HepG2 (cell line): ENCODE results near the gene NFIC. TPM values are rescaled to one million over a fixed set of nuclear protein-coding genes. Genes with fewer than 3 reads are reported as not detected.
"Not testable (repeated sequence)": the region's sequence is repeated elsewhere in the genome, so short reads cannot be mapped to it uniquely, and the experiment has no call there.

Source experiments
- ATAC-seq: fragments of 200-7000 bp; cut with Tn5 transposase; 3 replicates; pipeline ENCODE4 v1.9.1; 2020; ENCODE audit warnings: mild to moderate bottlenecking, moderate library complexity
- BruUV-seq: library from RNA; stranded (reverse); fragments of 400-500 nt; replicated peaks from 2 replicates; lab custom pipeline; 2021; lab: Mats Ljungman, UMichigan
- CTCF ChIA-PET: fragments of 300-600 bp; formaldehyde crosslinking; extraction: SDS; loops from one replicate; lab custom pipeline; 2021; ENCODE audit warnings: low total read pairs, inconsistent platforms, low intra/inter-chr PET ratio; lab: Yijun Ruan, JAX
- POLR2A ChIA-PET: fragments of 350-600 bp; sonication (Branson Sonifier 250); formaldehyde crosslinking; loops from one replicate; lab custom pipeline; 2020; ENCODE audit warnings: antibody characterized with exemption, inconsistent platforms; lab: Yijun Ruan, JAX
- DNase-seq: peaks from one replicate; pipeline ENCODE4 v3.0.0-alpha.2; 2015; ENCODE audit warnings: low spot score
- FAIRE-seq: peaks from 3 replicates; lab custom pipeline; 2011; peaks lifted over from hg19 to GRCh38; lab: Jason Lieb, UNC
- H2AFZ ChIP-seq: one replicate; pipeline ENCODE4 v1.6.1; 2011; ENCODE audit warnings: low read length, inconsistent platforms
- H3K27ac ChIP-seq: fragments of 300-600 bp; 3 replicates; pipeline ENCODE4 v1.8.0; 2011; ENCODE audit warnings: mixed run types, mild to moderate bottlenecking, mixed read lengths, low read length, inconsistent platforms; ENCODE audit not compliant: insufficient read depth; ENCODE audit errors: extremely low read length
- H3K27me3 ChIP-seq, 2 experiments: fragments of 200-600 bp in 1 of 2; 2 replicates in 1 of 2; 3 replicates in 1 of 2; pipeline versions ENCODE4 v1.6.0 to v1.8.0; 2011; ENCODE audit warnings: low read length in 2 of 2, mild to moderate bottlenecking in 2 of 2, moderate library complexity in 2 of 2, inconsistent platforms in 1 of 2; ENCODE audit not compliant: insufficient read depth in 2 of 2, control insufficient read depth in 1 of 2
- H3K36me3 ChIP-seq, 2 experiments: fragments of 200-600 bp in 1 of 2; replicated peaks in 1 of 2; 2 replicates in 1 of 2; 3 replicates in 1 of 2; pipeline versions ENCODE4 v1.5.1 to v1.8.0; 2011; ENCODE audit warnings: low read length in 2 of 2, inconsistent platforms in 1 of 2; ENCODE audit not compliant: insufficient read depth in 2 of 2, control insufficient read depth in 1 of 2
- H3K4me1 ChIP-seq: 2 replicates; pipeline ENCODE4 v1.5.1; 2012; ENCODE audit warnings: low read length, inconsistent platforms; ENCODE audit not compliant: insufficient read depth
- H3K4me2 ChIP-seq: 2 replicates; pipeline ENCODE4 v1.6.0; 2011; ENCODE audit warnings: low read depth, low read length, inconsistent platforms
- H3K4me3 ChIP-seq, 3 experiments: fragments of 200-600 bp in 1 of 3; sonication (generic), shearing (Covaris generic) in 1 of 3; replicated peaks in 1 of 3; 2 replicates each; pipeline ENCODE4 v1.5.1; 2011 to 2016; ENCODE audit warnings: low read length in 3 of 3, inconsistent platforms in 2 of 3, low read depth in 2 of 3, mild to moderate bottlenecking in 2 of 3, control low read depth in 1 of 3, mixed read lengths in 1 of 3; ENCODE audit not compliant: insufficient read depth in 1 of 3
- H3K79me2 ChIP-seq: one replicate; pipeline ENCODE4 v1.6.1; 2011; ENCODE audit warnings: low read length, inconsistent platforms; ENCODE audit not compliant: insufficient read depth
- H3K9ac ChIP-seq: 2 replicates; pipeline ENCODE4 v1.6.0; 2011; ENCODE audit warnings: mild to moderate bottlenecking, low read depth, low read length, inconsistent platforms; ENCODE audit not compliant: insufficient read depth
- H3K9me3 ChIP-seq: 2 replicates; pipeline ENCODE4 v1.5.1; 2012; ENCODE audit warnings: mild to moderate bottlenecking, low read length
- H4K20me1 ChIP-seq: 2 replicates; pipeline ENCODE4 v1.6.0; 2011; ENCODE audit warnings: inconsistent platforms, mild to moderate bottlenecking, low read length, moderate library complexity; ENCODE audit not compliant: insufficient read depth
- ATF7 ChIP-seq, 2 experiments: fragments of 450-650 bp in 1 of 2; sonication (generic) in 1 of 2; formaldehyde crosslinking in 1 of 2; IDR thresholded peaks; 2 replicates each; pipeline versions ENCODE4 v1.4.0 to v1.6.1; 2016 to 2020; ENCODE audit warnings: antibody characterized with exemption in 1 of 2, mild to moderate bottlenecking in 1 of 2, missing genetic modification reagents in 1 of 2
- REST ChIP-seq, 2 experiments: IDR thresholded peaks; 2 replicates each; pipeline ENCODE4 v1.6.1; 2011 to 2012; ENCODE audit warnings: low read length in 2 of 2, borderline replicate concordance in 1 of 2, low read depth in 1 of 2, mild to moderate bottlenecking in 1 of 2, moderate library complexity in 1 of 2
- WGBS: methylation state at CpG from one replicate; pipeline ENCODE4 v1.1.6; 2017; ENCODE audit warnings: low lambda C conversion rate; 5-methylcytosine and 5-hydroxymethylcytosine counted together
- in situ Hi-C: cut with HindIII; loops from 2 replicates; pipeline ENCODE4 v1.10.0; 2017; ENCODE audit warnings: low pct_unique_long_range_greater_than_20kb; ENCODE audit not compliant: extremely low pct_ligation_motif_present
- intact Hi-C: fragments of 100-400 bp; cut with micrococcal nuclease; formaldehyde crosslinking; loops from one replicate; pipeline ENCODE4 v1.10.0; 2022; ENCODE audit not compliant: unreplicated experiment
- polyA plus RNA-seq, 8 experiments: library from polyadenylated mRNA; depleted of rRNA in 3 of 8; stranded (reverse) in 7 of 8; unstranded in 1 of 8; fragments of >200 nt; fragmentation: Illumina TruSeq in 4 of 8; extraction: Trizol in 4 of 8; gene quantifications; 2 replicates each; pipeline versions ENCODE4 v1.2.1 to v1.2.3, GENCODE V29; 2011 to 2016; ENCODE audit warnings: low read depth in 4 of 8, missing spikeins in 1 of 8, mixed read lengths in 1 of 8; ENCODE audit not compliant: insufficient read depth in 1 of 8
- total RNA-seq, 5 experiments: library from RNA; depleted of rRNA; stranded (reverse); fragments of >200 nt; fragmentation: Illumina TruSeq; extraction: Trizol; gene quantifications; 2 replicates each; pipeline ENCODE4 v1.2.3, GENCODE V29; 2016; ENCODE audit warnings: low read depth in 1 of 5

Gene NFIC
- total and polyA plus RNA-seq, 2 of the 13 experiments (the other 11 are each of a cell fraction or from before 2014, with no cell fraction given) = 1.3 to 2.5 TPM

GRCh38 chr19:3333662-3334061 lies 32.7 kb upstream of the NFIC start (continued):
- TF ChIP-seq REST (IDR thresholded peaks at IDR 0.05; ENCODE audit: borderline replicate concordance in 1 of 2, low read depth in 1 of 2, low read length in 2 of 2) (no peak), ATF7 (IDR thresholded peaks at IDR 0.05) (peak; percentile 88), ATF7 (CRISPR knock-in tag; IDR thresholded peaks at IDR 0.05) (no peak)
- TF ChIP-seq, all 625 proteins: peak for 1

GRCh38 chr19:3334749-3335430 lies 31.5 kb upstream of the NFIC start:
- Histone ChIP-seq H3K9ac (peak overlapping the region; percentile 46; the same call in 1 of the 2 replicates), H3K4me3 (peak overlapping the region in 1 of 3 experiments; percentile 30; a peak in 1 of 6 replicates), H3K4me2 (peak overlapping the region; percentile 57; the same call in 1 of the 2 replicates), H3K4me1 (peaks cover 38% of the 10 kb centered on the region)
- ATAC-seq = peak; percentile 20
- H3K27ac ChIP-seq, DNase-seq, H3K27me3 ChIP-seq, FAIRE-seq, intact Hi-C loops, H3K79me2 ChIP-seq, H3K36me3 ChIP-seq, POLR2A ChIA-PET, H3K9me3 ChIP-seq, H4K20me1 ChIP-seq, BruUV-seq, H2AFZ ChIP-seq: not testable (repeated sequence)
- CTCF ChIA-PET = interaction anchor here (1.2 kb wide), 1 partner anchor 8 kb away, joined by 3 read pairs; no protein-coding TSS in a partner anchor
- in situ Hi-C loops = loop anchor here (5.0 kb wide), 1 partner anchor 97 kb away; no protein-coding TSS in a partner anchor
- WGBS = 16% methylated on average over 7 of the region's 8 CpGs
